ENCODE data around the gene LYST.

Gene LYST

GRCh38 chr1:235749755-235750300 lies 116.9 kb downstream of the LYST start:
- no peak for DNase-seq

DNA sequence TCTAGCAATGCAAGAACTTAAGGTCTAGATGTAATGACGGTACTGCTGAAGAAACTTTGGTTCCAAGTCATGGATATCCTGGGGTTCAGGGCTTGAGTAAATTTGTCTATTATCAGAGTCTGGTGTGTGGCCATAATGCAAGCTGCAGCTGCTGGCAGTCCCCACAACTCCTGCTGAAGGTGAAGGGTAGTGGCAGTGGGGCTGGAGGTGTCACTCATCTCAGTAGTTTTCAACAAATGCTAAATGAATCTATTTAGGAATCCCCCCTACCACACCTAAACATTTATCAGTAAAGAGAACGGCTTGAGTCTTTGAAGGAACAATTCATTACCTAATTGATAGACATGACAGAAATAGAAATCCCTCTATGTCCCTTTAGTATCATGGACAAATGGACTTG lies 118.0 kb downstream of the LYST start:
- DNase-seq, result no peak

- no peak for DNase-seq
Observed at GRCh38 chr1:235746245-235746644, 120.5 kb downstream of the LYST start.

DNA sequence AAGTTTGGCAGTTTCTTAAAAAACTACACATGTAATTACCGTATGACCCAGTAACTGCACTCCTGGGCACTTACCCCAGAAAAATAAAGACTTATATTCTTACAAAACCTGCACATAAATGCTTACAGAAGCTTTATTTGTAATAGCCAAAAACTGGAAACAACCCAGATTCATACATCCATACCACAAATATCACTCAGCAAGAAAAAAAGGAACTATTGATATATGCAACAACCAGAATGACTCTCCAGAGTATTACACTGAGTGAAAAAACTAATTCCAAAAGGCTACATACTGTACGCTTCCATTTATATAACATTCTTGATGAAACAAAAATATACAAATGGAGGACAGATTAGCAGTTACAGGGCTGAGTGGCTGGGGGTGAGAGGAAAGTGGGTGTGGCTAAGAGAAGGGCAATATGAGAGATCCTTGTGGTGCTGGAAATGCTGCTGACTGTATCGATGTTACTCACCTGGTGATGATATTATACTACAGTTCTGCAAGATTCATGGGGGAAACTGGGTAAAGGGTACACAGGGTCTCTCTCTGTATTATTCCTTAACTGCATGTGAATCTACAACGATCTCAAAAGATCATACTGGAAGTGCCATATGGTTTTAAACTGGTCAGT lies 121.1 kb downstream of the LYST start:
- no peak for DNase-seq

DNA sequence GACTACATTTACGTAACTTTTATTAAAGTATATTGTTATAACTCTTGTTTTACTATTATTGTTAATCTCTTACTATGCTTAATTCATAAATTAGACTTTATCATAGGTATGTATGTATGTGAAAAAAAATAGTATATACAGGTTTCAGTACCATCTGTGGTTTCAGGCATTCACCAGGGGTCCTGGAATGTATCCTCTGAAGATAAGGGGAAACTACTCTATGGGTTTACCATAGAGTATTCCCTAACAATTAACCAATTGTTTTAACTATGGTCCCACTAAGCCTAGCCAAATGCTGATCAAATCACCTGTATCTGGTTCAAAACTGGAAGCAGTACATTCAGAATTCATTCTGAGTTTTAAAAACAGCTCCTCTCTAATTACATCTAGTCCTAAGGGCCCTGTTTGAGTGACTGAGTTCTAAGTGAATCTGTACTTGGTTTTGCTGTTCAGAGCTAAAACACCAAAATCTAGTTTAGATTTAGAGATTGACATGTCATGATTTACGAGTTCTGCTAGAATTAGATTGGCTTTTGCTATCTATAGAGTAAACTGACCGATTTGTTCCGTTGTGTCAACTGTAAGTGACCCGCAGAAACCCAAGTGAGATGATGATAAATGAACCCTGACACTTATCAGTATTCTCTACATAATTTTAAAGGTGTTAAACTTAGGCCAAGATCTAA lies 123.6 kb downstream of the LYST start:
- no peak for DNase-seq

DNA sequence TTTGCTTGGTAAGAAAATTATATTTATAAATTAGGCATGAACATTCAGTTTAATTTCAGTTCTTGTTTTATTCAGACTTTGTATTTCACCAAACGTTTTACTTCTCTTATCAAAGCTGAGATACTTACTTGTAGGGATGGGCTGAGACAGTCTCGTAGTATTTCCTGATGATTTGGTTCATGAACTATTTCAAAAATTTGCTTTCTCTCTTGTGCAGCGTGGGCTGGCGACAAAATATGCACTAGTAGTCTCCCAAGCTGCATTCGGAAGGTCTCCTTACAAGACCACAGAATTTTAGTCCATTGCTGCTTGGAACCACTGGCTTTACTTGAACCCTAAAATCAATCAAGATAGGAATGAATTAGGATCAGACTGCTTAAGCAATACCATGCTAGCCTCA lies 125.4 kb downstream of the LYST start:
- no peak for DNase-seq

- no peak for DNase-seq
Observed at GRCh38 chr1:235739631-235740030, 127.1 kb downstream of the LYST start.

DNA sequence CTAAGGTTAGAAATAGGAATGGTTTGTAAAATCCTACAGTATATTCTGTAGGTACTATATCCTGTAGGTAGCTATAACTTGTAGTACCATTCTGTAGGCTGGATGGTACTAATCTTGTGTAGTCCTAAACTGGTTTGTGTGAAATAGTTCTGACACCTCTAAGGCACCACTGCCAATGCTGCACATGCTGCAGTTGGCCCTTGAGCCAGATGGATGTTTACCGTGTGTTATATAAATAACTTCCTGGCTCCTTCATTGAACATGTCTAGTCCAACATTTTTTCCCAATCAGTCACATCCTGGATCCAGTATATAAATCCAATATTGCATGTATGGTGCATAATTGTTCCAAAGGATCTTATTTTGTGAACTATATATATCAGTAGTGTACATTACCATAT lies 127.6 kb downstream of the LYST start:
- no peak for DNase-seq

- no peak for DNase-seq
Observed at GRCh38 chr1:235737751-235738150, 129.0 kb downstream of the LYST start.

DNA sequence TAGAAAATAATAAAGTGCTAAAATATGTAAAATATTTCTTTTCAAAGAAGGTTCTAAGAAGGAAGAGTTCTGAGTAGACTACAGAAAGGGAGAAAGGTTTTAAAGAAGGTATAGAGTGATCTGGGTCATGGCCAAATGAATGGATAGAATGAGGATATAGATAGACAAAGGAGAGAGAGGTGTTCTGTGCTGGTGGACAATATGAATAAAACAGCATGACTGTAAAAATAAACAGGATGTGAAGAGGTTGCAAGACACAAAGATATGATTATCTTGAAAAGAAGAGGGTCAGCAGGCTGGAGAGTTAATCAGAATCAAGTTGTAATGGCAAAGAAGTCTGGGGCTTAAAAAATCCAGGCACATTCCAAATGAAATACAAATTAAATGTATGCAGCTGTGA lies 130.4 kb downstream of the LYST start:
- no peak for DNase-seq

DNA sequence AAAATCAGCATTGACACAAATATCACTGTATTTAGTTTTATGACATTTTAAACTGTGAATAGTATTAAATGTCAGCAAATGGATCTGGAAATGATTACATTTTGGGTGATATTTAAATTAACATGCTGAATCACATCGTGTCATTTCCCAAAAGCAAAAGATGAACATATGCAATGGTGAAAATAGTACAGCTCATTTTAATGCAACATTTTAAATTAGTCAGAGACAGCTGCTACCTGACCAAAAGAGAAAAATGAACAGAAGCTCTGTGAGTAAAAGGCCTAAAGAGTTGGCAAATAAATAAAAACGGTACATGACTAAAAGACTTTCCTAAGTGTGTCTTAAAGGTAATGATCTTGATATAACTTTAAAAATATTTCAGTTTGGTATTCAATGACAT lies 131.1 kb downstream of the LYST start:
- no peak for DNase-seq

DNA sequence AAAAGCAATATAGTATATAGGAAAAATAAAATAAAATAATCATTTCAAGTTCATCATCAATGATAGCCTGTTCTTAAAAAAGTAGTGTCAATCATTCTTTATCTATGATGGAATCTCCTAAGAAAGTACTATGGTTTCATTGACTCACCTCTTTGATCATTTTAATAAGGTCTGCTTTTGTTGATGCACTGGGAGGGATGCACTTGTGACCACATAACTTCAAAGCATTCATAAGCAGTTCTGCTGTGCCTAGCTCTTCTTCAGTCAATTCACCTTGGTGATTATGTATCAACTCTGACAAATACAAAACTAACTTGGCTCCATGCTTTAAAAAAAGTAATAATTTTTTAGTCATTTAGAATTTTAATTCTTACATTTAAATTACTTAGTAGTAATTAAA lies 132.4 kb downstream of the LYST start:
- no peak for DNase-seq

DNA sequence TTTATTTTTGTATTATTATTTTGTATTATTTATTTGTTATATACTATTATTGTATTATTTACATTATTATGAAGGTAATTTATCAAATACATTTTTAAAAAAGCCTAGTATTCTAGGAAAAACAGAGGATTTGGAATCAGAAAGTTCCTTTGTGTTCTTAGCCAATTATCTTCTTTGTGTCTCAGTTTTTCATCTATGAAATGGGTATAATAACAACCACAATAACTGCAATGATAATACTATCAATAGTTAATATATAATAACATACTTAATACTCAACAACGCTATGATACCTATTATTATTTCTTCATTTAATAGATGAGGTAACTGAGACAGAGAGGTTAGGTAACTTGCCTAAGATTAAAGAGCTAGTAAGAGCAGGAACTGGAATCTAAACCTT lies 136.7 kb downstream of the LYST start:
- no peak for DNase-seq

GRCh38 chr1:235726557-235726956 lies 140.1 kb downstream of the LYST start:
- no peak for DNase-seq

- no peak for DNase-seq
Observed at GRCh38 chr1:235725434-235725833, 141.3 kb downstream of the LYST start.

DNA sequence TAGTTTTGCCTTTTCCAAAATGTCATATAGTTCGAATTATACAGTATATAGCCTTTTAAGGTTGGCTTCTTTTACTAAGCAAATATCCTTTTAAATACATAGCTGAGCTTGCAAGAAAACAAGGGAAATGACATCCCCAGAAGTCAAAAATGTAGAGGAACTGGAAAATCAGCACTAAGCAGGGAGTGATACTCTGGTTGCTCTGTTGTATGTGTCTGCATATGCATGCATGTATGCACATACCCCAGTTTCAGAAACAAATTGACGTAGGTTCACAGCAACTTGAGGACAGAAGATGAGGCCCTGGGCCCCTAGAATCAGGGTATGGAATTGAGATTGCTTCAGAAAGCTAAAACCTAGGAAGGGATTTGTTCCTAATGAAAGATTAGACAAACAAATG lies 142.0 kb downstream of the LYST start:
- no peak for DNase-seq

DNA sequence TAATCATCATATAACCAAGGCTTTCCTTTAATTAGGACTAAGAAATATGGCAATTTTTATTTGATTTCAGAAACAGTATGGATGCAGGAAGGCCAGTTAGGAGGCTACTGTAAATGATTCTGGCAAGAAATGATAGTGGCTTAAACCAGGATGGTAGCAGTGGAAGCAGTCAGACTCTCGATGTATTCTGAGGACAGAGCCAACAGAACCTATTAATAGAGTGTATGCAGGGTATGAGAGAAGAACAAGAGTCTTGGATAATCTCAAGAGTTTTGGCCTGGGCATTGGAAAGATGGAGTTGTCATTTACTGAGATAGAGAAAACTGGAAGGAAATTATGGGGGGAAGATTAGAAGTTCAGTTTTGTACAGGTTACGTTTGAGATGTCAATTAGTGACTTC lies 143.8 kb downstream of the LYST start:
- DNase-seq, result no peak

- DNase-seq, result no peak
Observed at GRCh38 chr1:235721982-235722381, 144.7 kb downstream of the LYST start.

- no peak for DNase-seq
Observed at GRCh38 chr1:235720544-235720943, 146.2 kb downstream of the LYST start.

DNA sequence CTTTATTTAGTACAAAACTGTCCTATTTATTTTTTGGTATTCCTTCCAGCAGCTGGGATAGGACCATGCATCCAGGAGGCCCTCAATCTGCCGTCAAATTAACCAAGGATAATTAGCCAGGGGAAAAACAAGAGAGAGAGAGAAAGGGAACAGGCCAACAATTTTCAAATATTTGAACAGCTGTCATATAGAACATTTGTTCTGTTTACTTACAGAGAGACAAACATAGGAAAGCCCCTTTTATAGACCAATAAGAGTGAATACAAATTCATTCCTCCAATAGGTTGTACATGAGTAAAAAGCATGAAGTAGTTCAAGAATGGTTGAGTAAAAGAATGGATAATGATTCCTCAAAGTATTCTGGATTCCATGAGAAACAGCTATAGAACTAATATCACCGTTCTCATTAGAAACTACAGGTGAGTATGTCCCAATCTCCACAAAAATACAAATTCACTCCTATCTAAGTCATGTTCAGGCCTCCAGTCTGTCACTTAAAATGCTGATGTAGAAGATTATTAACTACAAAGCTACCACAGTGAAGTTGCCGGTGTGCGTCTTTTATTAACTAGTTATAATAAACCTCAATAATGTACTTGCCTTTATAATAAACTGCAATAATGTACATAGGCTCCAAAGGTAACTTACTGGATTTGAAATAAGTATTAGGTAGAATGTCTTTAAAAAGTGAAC lies 152.4 kb downstream of the LYST start:
- DNase-seq, result no peak

GRCh38 chr1:235712812-235713211 lies 153.9 kb downstream of the LYST start:
- DNase-seq, result no peak

DNA sequence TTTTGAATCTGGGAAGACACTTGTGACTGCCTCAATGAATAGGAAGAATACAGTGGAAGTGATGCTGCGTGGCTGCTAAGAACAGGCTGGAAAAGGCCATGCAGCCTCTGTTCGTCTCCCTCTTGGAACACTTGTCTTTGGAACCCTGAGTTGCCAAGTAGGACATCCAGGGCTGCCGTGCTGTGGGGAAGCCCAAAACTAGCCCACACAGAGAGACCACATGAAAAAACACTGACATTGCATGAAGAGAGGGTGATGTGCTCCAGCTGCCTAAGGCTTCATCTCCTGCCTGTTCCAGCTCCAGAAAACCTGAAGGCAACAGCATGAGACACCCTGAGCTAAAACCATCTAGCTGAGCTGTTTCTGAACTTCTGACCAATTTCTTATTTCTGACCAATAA lies 156.0 kb downstream of the LYST start:
- DNase-seq, result no peak

DNA sequence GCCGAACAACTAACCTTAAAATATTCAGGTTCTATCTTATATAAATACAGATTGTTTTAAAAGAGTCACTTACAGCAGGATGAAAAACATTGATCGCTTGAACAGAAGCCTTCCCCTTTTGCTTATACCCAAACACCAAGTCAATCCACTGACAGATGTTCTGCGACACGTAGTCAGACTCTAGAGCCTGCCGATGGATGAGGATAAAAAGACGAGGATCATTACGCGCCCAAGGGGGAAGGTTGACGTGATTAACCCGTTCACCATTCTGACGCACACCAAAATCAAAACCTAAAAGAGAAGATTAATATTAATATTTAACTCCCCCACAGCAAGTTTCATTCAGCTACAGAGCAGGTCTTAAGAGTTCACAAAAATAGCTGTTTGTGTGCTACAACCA lies 157.7 kb downstream of the LYST start:
- DNase-seq, result no peak

DNA sequence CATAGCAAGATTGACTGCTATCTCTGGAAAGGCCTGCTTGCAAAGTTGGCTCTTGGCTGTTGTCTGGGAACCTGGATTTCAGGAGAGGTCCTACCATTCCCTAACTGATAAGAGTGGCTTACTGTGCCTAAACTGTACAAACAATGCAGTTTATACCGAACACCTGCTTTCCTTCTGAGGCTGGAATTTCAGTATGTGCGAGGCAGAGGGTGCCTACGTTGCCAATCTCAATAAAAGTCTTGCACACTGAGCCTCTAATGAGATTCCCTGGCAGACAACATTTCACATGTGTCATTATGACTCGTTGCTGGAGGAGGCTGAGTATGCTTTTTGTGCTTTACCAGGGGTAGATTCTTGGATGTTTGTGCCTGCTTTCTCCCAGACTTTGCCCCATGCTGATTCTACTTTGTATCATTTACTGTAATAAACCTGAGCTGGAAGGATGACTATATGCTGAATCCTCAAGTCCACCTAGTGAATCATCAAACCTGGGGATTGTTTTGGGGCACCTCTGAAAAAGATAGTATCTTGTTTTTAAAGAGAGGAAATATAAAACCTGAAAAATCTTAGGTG lies 158.2 kb downstream of the LYST start:
- DNase-seq, result no peak

Data from stimulated activated CD4-positive, alpha-beta T cell treated with anti-CD3 and anti-CD28 coated beads, Interleukin-15, amount 100 ng/mL, for 24 hours (primary cell).